HG03135 (cell line): ENCODE measurements around the gene TMUB2.
A peak's percentile ranks its signal among the peaks of the same experiment; 100 is the strongest.

ENCODE experiments used
- ATAC-seq: cut with Tn5 transposase; IDR thresholded peaks from one replicate; pipeline ENCODE4 v1.9.1; 2021; ENCODE audit warnings: mild to moderate bottlenecking, moderate library complexity; ENCODE audit not compliant: unreplicated experiment

TMUB2 gene

GRCh38 chr17:44200478-44201155 lies 13.8 kb downstream of the TMUB2 start:
- peak; percentile 0 for ATAC-seq

- no peak for ATAC-seq
These were observed 16.0 kb downstream of the TMUB2 start for GRCh38 chr17:44202756-44203155.

- ATAC-seq, result no peak
These were observed 17.1 kb downstream of the TMUB2 start for GRCh38 chr17:44203731-44204440.

- no peak for ATAC-seq
These were observed 17.7 kb downstream of the TMUB2 start for GRCh38 chr17:44204441-44204882.

- no peak for ATAC-seq
These were observed 19.4 kb downstream of the TMUB2 start for GRCh38 chr17:44205962-44206824.

GRCh38 chr17:44206825-44207155 lies 20.0 kb downstream of the TMUB2 start:
- ATAC-seq, result no peak

- ATAC-seq, result no peak
These were observed 20.5 kb downstream of the TMUB2 start for GRCh38 chr17:44207319-44207718.

- ATAC-seq, result no peak
These were observed 21.0 kb downstream of the TMUB2 start for GRCh38 chr17:44207743-44208142.

GRCh38 chr17:44209786-44210341 lies 23.1 kb downstream of the TMUB2 start:
- no peak for ATAC-seq

- no peak for ATAC-seq
These were observed 23.8 kb downstream of the TMUB2 start for GRCh38 chr17:44210342-44211192.

GRCh38 chr17:44211281-44212265 lies 24.8 kb downstream of the TMUB2 start:
- no peak for ATAC-seq

- ATAC-seq, result no peak
These were observed 26.0 kb downstream of the TMUB2 start for GRCh38 chr17:44212507-44213402.

GRCh38 chr17:44213403-44214229 lies 26.8 kb downstream of the TMUB2 start:
- no peak for ATAC-seq

GRCh38 chr17:44214230-44214494 lies 27.4 kb downstream of the TMUB2 start:
- ATAC-seq, result no peak

- ATAC-seq, result no peak
These were observed 28.1 kb downstream of the TMUB2 start for GRCh38 chr17:44214896-44215295.

- ATAC-seq, result no peak
These were observed 29.4 kb downstream of the TMUB2 start for GRCh38 chr17:44216173-44216572.

GRCh38 chr17:44216694-44217093 lies 29.9 kb downstream of the TMUB2 start:
- no peak for ATAC-seq
